Measurements from ENCODE around the gene MAB21L3. TPM values are rescaled to one million over a fixed set of nuclear protein-coding genes. Genes with fewer than 3 reads are reported as not detected.
"Not testable (repeated sequence)": the region's sequence is repeated elsewhere in the genome, so short reads cannot be mapped to it uniquely, and the experiment has no call there.

Gene MAB21L3
- polyA plus RNA-seq, 1 donor = not detected

DNA sequence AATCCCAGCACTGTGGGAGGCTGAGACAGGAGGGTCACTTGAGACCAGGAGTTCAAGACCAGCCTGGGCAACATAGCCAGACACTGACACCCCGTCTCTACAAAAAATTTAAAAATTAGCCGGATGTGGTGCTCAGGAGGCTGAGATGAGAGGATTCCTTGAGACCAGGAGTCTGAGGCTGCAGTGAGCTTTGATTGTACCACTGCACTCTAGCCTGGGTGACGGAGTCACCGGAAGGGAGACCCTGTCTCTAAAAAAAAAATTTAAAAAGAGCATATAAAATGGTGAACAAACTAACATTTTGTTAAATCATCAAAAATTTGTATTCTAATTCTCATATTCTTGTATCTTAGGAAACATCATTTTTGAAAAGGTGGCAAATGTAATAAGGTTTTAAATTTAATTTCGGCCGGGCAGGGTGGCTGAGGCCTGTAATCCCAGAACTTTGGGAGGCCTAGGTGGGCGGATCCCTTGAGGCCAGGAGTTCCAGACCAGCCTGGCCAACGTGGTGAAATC, 27.1 kb downstream of the MAB21L3 start:
- DNase-seq = no peak

DNA sequence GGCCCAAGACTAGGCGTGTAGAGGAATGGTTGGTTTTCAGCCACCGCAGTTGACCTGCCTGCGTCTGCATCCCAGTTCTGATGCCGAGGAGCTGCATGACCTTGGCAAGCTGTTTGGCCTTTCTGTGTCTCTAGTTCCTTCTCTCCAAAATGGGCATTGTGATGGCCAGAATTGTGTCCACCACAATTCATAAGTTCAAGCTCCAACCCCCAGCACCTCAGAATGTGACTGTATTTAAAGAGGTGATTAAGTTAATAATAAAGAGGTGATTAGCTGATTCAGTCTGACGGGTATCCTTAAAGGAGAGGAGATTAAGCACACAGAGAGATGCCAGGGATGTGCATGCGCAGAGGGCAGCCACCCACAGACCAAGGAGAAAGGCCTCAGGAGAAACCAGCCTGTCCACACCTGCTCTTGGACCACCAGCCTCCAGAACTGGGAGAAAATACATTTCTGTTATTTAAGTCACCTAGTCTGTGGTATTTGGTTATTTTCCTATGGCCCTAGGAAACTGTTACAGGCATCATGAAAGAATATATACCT, 28.5 kb downstream of the MAB21L3 start:
- DNase-seq = no peak

DNA sequence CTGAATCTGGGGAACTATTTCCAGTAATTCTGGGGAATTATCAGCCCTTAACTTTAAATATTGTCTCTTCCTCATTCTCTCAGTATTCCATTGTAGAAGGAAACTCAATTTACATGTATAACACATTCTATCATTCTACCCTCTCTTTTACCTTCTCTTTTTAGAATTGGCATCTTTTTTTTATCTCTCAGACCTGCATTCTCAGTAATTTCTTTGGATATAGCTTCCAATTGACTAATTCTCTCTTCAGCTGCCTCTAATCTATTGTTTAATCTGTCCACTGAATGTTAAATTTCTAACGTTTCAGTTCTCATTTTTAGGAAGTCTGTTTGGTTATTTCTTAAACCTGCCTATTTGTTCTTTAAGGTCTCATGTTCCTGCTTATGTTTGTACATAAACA, 33.0 kb downstream of the MAB21L3 start:
- DNase-seq = no peak

DNA sequence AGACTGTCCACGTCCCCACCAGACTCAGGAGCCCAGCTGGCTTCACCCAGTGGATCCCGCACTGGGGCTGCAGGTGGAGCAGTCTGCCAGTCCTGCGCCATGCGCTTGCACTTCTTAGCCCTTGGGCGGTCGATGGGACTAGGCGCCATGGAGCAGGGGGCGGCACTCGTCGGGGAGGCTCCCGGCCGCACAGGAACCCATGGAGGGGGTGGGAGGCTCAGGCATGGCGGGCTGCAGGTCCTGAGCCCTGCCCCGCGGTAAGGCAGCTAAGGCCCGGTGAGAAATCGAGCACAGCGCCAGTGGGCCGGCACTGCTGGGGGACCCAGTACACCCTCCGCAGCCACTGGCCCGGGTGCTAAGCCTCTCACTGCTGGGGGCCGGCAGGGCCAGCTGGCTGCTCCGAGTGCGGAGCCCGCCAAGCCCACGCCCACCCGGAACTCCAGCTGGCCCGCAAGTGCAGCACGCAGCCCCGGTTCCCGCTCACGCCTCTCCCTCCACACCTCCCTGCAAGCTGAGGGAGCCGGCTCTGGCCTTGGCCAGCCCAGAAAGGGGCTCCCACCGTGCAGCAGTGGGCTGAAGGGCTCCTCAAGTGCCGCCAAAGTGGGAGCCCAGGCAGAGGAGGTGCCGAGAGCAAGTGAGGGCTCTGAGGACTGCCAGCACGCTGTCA, 35.4 kb downstream of the MAB21L3 start:
- not testable (repeated sequence) for DNase-seq

DNA sequence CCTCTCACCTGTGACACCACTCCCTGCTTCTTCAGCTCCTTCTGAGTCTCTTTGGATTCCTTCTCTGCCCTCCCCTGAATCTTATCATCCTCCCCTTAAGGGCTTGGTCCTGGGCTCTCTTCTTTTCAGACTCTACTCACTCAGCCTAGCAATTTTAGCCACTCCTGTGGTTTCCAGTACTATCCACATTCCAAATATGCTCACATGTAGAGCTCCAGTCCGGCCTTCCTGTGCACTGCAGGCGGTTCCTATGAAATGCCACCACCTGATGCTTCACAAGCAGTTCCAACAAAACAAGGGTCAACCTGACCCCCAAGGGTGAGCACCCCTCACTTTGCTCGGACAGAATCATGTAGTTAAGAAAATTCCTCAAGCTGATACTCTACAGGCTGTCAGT, 35.9 kb downstream of the MAB21L3 start:
- DNase-seq = no peak

DNA sequence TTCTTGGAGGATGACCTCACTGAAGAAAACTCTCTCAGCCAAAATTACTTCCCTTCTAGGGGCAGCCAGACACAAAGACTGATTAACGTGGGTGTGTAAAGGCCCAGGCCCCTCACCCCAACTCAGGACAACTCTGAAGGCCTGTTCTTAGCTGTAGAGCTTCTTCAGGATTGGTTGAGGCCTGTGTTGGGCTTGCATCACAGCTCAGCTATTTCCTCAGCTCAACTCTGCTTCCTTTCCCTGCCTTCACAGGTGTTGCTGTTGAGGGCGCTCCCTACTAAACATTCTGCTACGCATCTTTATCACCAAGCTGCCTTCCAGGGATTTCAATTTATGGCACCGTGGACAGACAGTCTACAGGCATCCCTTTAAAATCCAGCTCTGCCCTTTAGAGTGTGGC, 36.8 kb downstream of the MAB21L3 start:
- no peak for DNase-seq

DNA sequence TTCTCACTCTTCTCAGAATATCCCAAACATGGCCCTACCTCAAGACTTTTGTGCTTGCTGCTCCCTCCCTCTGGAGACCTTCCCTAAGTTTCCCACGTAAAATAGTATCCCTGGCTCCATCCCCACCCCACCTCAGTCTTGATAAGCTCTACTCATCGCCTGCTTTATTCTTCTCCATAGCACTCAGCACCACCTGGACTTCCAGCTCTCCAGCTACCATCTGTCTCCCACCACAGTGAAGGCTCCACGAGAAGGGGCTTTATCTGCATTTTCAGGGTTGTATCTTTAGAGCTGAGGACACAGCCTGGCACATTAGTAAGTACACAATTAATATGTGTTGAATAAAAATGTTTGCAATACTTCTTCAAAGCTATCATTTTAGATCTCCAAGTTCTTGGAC, 37.8 kb downstream of the MAB21L3 start:
- no peak for DNase-seq

DNA sequence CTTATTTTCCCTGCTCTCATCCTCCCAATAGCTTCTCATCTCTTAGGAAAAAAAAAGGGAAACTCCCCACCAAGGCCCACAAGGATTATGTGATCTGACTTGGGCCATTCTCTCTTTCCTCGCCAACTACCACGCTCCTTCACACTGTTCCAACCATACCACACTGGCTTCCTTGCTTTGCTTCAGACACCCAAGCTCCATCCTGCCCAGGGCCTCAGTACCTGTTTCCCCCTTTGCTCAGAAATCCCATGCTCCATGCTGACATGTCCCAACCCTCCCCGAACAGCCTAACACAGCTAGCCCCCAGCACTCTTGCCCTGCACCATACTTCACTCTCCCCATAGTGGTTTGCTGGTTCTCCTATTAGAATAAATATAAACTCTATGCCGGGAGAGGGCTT, 39.2 kb downstream of the MAB21L3 start:
- no peak for DNase-seq

DNA sequence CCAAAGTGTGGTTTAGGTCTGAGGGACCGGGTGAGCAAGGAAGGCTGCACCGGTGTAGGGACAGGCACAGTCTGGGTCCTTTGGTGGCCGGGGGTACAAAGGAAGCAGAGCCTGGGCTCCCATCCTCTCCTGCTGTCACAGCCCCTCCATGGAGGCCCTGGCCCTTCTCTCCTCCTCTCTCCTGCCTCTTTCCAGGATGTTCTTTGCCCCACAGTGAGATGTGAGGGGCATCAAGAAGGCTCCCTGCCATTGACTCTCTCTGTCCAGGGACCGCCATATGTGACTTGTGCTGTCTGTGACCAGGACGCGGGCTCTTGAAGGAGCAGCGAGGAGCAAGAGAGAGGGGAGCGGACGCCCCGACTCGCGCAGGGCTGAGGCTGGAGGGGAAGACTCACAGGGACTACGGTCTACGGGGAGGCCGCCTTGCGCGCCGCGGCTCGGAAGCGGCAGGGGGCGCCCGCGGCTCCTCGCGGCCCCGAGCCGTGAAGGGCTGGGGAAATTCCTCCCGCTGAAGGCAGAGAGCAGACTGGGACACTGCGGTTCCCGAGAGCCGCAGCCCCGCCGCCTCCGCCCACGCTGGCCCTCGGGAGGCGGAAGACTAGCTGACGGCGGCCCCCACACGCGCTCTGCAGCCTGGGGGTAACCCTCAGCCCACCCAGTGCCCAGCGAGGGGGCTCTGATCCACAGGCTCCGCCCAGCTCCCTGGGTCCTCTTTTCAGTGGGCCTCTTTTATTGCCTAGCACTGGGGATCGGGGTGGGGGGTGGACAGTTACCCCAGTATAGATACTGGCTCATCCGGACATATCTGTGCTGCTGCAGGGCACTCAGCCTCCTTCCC, 40.8 kb downstream of the MAB21L3 start:
- DNase-seq = peak; percentile 69

DNA sequence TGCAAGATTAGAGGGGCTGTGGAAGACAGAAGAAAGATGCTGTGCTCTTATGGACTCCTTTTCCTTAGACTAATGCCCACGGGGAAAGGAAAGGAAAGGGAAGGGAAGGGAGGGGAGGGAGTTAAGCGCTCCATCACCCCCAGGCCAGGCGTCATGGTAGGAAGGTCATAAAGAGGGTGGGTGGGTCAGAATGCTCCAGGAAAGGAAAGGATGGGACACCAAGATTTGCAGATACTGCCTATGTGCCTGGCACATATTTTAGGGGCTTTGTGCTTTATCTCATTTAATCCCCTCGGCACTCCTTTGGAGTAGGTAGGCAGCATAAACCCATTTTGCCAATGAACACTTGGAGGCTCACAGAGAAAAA, 41.4 kb downstream of the MAB21L3 start:
- no peak for DNase-seq

DNA sequence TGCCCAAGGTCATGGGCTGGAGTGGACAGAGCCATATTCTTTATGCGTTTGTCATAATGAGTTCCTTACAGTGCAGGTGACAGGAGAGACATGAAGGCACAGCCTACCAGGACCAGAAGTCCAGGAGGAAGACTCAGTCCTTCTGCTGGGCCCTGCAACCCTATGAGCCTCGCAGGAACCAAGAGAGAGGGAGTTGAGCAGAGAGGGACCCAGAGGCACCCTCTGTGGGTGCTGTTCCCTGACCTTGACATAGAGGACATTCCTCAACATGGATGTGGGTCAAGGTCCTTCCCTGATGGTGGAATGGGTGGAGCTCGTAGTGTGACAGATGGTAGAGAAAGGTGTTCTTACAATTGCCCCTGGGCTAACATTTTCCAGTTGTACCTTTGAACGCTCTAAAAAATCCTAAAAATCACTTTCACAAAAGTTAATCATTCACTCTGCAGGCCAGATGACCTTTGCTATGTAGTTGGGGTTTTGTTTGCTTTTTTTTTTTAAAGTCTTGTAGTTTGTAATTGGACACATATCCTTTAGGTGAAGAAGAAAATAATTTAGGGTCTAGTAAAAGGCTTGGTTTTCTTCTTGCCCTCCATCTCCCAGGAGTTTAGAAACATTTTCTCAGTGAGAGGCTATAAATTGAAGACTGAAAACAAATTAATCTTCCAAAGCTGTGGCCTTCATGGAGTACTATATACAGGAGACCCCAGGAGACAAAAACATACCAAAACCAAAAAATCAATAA, 41.9 kb downstream of the MAB21L3 start:
- DNase-seq = no peak

DNA sequence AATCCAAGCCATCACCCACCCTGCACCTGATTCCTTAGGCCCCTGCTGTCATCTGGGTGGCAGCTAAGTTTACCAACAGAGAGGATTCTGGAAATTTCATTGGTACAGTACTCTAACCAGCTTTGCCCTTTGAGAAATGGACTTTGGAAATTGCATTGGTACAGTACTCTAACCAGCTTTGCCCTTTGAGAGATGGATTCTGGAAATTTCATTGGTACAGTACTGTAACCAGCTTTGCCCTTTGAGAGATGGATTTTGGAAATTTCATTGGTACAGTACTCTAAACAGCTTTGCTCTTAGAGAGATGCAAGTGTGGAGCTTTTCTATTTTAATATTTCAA, 42.5 kb downstream of the MAB21L3 start:
- no peak for DNase-seq

DNA sequence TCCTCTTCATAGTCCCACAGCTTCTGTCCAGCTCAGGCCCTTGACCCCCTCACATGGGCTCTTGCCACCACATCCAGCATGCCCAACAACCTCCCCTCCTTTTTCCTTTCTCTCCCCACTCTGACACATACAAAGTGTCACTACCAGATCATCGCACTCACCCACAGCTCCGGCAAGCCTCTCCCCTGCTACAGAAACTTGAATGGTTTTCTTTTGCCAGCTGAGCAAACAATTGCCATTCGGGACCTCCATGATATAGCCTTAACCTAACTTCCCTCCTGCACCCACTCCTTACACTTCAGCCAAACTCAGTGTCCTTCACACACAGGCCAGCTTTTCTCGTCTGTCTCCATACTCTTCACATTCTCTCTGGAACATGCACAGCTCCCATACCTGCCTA, 43.3 kb downstream of the MAB21L3 start:
- no peak for DNase-seq

DNA sequence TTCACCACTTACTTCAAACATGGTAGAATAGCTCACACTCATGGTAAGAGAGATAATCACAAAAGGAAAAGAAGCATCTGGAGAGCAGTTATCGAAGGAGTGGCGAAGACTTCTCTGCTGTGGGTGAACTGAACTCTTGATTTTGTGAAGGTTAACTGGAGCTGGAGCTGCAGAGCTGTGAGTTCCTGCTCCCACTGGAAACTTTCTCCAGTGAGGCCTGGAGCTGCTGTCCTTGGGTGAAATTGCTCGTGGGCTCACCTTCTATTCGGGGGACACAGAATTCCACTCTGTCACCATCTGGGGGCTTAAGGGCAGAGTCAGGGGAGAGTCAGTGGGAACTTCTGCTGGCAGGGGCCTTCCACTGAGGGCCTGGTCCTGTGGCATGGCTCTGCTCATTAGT, 45.9 kb downstream of the MAB21L3 start:
- no peak for DNase-seq

DNA sequence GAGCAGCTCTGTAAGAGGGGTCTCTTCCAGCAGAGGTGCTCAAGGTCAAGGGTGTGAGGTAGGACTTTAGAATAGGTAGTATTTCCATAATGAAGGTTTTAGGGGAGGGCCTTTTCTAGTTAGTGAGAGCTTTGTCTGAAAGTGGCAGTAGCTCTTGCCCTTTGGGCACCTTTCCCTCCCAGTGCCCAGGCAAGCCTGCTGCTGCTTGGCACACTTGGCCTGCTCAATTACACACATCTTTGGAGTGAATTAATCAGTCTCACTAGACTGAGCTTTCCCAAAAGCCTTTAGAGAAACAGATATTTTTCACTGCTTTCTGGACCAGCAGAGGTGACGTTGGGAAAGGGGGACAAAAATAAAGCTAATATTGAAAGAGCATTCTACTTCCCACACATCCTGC, 48.0 kb downstream of the MAB21L3 start:
- DNase-seq = no peak

DNA sequence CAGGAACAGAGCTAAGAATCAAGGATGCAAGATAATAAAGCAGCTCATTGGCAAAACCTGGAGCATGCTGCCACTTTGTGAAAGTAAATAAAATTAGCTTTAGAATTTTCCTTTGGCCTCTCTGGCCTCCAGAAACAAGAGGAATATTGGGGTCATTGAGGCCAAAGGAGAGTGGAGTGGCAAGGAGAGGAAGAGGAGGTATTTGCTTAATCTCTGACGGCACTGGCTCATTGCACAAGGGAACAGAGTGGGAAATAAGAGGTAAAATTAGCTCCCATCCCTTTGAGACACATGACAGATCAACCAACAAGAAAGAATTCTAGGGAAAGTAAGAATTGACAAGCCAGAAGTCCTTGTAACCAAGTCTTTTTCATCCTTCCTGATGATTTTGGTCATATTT, 48.4 kb downstream of the MAB21L3 start:
- DNase-seq = no peak

DNA sequence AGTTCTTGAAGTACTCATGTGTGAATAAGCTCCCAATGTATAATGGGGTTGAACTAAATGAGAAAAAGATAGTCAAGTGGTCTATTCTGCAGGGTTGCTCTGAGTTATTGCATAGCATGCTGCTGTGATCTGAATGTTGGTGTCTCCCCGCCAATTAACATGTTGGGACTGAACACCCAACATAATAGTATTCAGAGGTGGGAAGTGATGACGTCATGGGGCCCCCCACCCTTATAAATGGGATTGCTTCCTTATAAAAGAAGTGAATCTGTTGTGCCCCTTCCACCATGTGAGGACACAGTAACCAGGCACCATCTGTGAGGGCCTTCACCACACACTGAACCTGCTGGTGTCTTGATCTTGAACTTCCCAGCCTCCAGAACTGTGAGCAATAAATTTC, 50.2 kb downstream of the MAB21L3 start:
- DNase-seq = no peak

DNA sequence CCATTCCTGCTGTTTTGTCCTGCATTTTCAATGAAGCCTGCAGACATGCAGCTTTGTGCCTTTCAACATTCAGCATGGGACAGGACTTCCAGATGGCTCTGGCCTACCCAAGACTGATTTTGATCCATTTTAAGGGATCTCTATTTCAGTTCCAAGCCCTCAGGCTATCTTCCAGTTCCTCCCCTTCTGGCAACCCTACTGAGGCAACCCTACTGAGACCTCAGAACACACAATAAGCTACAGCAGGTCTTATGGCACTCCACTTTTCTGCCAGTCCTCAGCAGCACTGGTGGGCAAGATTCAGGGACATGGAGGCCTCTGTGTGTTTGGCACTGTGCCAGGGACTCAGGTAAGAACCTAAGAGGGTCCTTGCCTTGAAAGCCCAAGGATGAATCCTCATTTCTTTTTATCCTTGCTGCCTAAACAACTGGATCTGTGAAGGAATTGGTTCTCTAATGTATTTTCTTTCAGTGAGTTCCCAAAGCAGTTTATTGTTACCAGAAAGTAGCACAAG, 50.7 kb downstream of the MAB21L3 start:
- DNase-seq = no peak

DNA sequence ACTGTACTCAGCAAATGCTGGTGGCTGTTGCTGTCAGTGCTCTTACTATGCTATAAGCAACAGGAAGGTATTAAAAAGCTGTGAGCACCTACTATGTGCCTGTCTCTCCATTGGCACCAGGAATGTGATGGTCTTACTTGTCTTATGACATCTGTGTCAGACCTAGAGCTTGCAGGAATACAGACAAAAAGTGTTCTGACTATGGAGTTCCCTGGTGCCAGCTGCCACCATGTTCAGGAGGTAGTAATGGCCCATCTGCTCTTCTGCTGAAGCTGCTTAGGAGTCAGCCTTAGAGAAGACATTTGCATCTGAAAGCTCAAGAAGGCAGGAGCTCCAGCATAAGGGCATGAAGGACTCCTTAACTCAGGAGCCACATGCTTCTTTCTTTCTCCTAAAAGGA, 52.3 kb downstream of the MAB21L3 start:
- no peak for DNase-seq

DNA sequence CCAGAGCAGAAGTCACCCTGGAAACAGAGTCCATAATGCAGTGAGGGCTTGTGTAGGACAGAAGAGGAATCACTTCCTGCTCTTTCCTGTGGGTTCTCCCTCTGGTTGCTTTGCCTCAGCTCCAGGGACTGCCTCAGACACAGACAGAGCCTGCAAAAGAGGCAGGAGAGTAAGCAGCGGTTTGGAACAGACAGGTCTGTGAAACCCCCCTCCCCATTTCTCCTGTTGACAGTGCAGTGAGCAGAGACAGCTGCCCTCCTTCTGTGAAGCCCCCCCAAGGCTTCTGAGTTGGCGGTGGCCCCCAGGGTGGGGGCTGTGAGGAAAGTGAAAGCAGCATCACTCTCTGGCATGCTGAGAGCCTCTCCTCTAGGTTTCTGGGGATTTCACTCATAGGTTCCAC, 53.0 kb downstream of the MAB21L3 start:
- no peak for DNase-seq

DNA sequence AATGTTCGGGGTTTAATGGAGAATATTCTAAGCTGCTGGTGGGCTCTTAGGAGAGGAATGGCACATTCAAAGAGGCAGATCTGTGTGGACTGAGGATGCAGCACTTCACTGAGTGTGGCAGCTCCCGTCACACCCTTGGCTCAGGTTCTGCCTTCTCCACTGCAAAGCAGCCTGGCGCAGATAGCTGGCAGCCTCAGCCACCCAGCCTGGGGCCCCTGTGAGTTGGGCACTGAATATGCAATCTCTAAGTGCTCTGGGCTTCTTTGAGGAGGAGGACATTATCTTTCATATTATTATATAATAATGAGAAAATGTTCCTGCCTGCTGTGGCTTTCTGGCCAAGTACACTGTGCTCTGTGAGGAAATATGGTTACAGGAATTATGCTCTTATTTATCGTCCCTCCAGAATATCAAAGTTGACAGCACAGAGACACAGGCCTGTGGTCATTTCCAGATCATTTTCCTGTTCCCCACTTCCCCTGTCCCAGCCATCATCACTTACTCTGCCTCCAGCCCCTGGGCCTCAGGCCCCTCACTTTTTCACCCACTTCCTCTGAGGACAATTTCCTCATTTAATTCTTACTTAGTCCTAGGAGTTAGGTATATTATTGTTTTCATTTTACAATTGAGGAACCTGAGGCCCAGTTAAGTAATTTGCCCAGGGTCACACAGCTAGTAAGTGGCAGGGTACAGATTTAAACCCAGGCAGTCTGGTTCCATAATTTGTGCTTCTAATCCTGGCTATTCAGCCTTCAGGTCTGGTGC, 53.6 kb downstream of the MAB21L3 start:
- DNase-seq = no peak

DNA sequence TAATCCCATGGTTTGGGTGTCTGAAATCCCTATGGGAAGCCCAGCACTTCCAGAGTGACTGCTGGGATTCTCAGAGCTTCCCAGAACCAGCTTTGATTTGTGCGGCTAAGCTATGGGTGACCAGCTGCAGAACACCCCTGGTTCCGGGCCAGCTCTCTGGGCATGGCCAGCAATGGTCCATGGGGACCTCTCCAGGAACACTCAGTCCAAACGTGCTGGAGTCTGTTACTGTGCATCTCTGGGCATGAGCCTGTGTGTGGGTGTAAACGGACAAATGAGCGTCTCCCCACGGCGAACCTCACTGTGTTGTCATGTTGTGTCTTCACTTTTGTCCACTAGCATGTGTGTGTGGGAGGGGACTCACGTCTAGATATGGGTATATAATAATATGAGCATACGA, 54.4 kb downstream of the MAB21L3 start:
- DNase-seq = no peak

Measured in hindlimb muscle (tissue), 1 donor.